ENCODE results near the gene SFXN5.

DNA sequence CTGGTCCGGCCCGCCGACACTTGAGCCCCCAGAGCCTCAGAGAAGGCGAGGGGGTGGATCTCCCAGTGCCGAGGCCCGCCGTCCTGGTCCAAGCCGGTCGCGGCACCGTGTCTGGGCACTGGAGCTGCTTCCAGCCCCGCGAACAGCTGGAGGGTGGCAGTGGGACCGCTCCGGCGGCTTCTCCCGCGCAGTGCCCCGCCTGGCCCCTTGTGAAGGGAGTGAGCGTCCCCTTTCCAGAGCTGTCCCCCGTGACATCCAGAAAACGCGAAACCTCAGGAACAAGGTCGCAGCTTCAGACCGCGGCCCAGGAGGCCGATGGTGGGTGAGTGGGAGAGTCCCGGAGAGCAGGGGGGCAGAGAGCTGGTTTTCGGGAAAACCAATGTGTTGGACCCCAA lies 154.8 kb downstream of the SFXN5 start:
- TF ChIP-seq CTCF (IDR thresholded peaks at IDR 0.05) = no peak
- TF ChIP-seq POLR2AphosphoS5 (IDR thresholded peaks at IDR 0.05) = no peak
